HepG2 (cell line): Measurements from ENCODE around the gene KCNJ6. TPM values are rescaled to one million over a fixed set of nuclear protein-coding genes. Genes with fewer than 3 reads are reported as not detected.
"Not testable (repeated sequence)": the region's sequence is repeated elsewhere in the genome, so short reads cannot be mapped to it uniquely, and the experiment has no call there.

Source experiments
- ATAC-seq: fragments of 200-7000 bp; cut with Tn5 transposase; 3 replicates; pipeline ENCODE4 v1.9.1; 2020; ENCODE audit warnings: mild to moderate bottlenecking, moderate library complexity
- BruUV-seq: library from RNA; stranded (reverse); fragments of 400-500 nt; replicated peaks from 2 replicates; lab custom pipeline; 2021; lab: Mats Ljungman, UMichigan
- CTCF ChIA-PET: fragments of 300-600 bp; formaldehyde crosslinking; extraction: SDS; loops from one replicate; lab custom pipeline; 2021; ENCODE audit warnings: low total read pairs, inconsistent platforms, low intra/inter-chr PET ratio; lab: Yijun Ruan, JAX
- POLR2A ChIA-PET: fragments of 350-600 bp; sonication (Branson Sonifier 250); formaldehyde crosslinking; loops from one replicate; lab custom pipeline; 2020; ENCODE audit warnings: antibody characterized with exemption, inconsistent platforms; lab: Yijun Ruan, JAX
- DNase-seq: peaks from one replicate; pipeline ENCODE4 v3.0.0-alpha.2; 2015; ENCODE audit warnings: low spot score
- FAIRE-seq: peaks from 3 replicates; lab custom pipeline; 2011; peaks lifted over from hg19 to GRCh38; lab: Jason Lieb, UNC
- H2AFZ ChIP-seq: one replicate; pipeline ENCODE4 v1.6.1; 2011; ENCODE audit warnings: low read length, inconsistent platforms
- H3K27ac ChIP-seq: fragments of 300-600 bp; 3 replicates; pipeline ENCODE4 v1.8.0; 2011; ENCODE audit warnings: mixed run types, mild to moderate bottlenecking, mixed read lengths, low read length, inconsistent platforms; ENCODE audit not compliant: insufficient read depth; ENCODE audit errors: extremely low read length
- H3K27me3 ChIP-seq, 2 experiments: fragments of 200-600 bp in 1 of 2; 2 replicates in 1 of 2; 3 replicates in 1 of 2; pipeline versions ENCODE4 v1.6.0 to v1.8.0; 2011; ENCODE audit warnings: low read length in 2 of 2, mild to moderate bottlenecking in 2 of 2, moderate library complexity in 2 of 2, inconsistent platforms in 1 of 2; ENCODE audit not compliant: insufficient read depth in 2 of 2, control insufficient read depth in 1 of 2
- H3K36me3 ChIP-seq, 2 experiments: fragments of 200-600 bp in 1 of 2; replicated peaks in 1 of 2; 2 replicates in 1 of 2; 3 replicates in 1 of 2; pipeline versions ENCODE4 v1.5.1 to v1.8.0; 2011; ENCODE audit warnings: low read length in 2 of 2, inconsistent platforms in 1 of 2; ENCODE audit not compliant: insufficient read depth in 2 of 2, control insufficient read depth in 1 of 2
- H3K4me1 ChIP-seq: 2 replicates; pipeline ENCODE4 v1.5.1; 2012; ENCODE audit warnings: low read length, inconsistent platforms; ENCODE audit not compliant: insufficient read depth
- H3K4me2 ChIP-seq: 2 replicates; pipeline ENCODE4 v1.6.0; 2011; ENCODE audit warnings: low read depth, low read length, inconsistent platforms
- H3K4me3 ChIP-seq, 3 experiments: fragments of 200-600 bp in 1 of 3; sonication (generic), shearing (Covaris generic) in 1 of 3; replicated peaks in 1 of 3; 2 replicates each; pipeline ENCODE4 v1.5.1; 2011 to 2016; ENCODE audit warnings: low read length in 3 of 3, inconsistent platforms in 2 of 3, low read depth in 2 of 3, mild to moderate bottlenecking in 2 of 3, control low read depth in 1 of 3, mixed read lengths in 1 of 3; ENCODE audit not compliant: insufficient read depth in 1 of 3
- H3K79me2 ChIP-seq: one replicate; pipeline ENCODE4 v1.6.1; 2011; ENCODE audit warnings: low read length, inconsistent platforms; ENCODE audit not compliant: insufficient read depth
- H3K9ac ChIP-seq: 2 replicates; pipeline ENCODE4 v1.6.0; 2011; ENCODE audit warnings: mild to moderate bottlenecking, low read depth, low read length, inconsistent platforms; ENCODE audit not compliant: insufficient read depth
- H3K9me3 ChIP-seq: 2 replicates; pipeline ENCODE4 v1.5.1; 2012; ENCODE audit warnings: mild to moderate bottlenecking, low read length
- H4K20me1 ChIP-seq: 2 replicates; pipeline ENCODE4 v1.6.0; 2011; ENCODE audit warnings: inconsistent platforms, mild to moderate bottlenecking, low read length, moderate library complexity; ENCODE audit not compliant: insufficient read depth
- ATF7 ChIP-seq, 2 experiments: fragments of 450-650 bp in 1 of 2; sonication (generic) in 1 of 2; formaldehyde crosslinking in 1 of 2; IDR thresholded peaks; 2 replicates each; pipeline versions ENCODE4 v1.4.0 to v1.6.1; 2016 to 2020; ENCODE audit warnings: antibody characterized with exemption in 1 of 2, mild to moderate bottlenecking in 1 of 2, missing genetic modification reagents in 1 of 2
- MED1 ChIP-seq: sonication (generic); formaldehyde crosslinking; IDR thresholded peaks from 2 replicates; pipeline ENCODE4 v1.4.0; 2020; ENCODE audit warnings: missing genetic modification reagents
- ZNF496 ChIP-seq: sonication (generic); formaldehyde crosslinking; IDR thresholded peaks from 2 replicates; pipeline ENCODE4 v1.8.1; 2023; ENCODE audit warnings: mild to moderate bottlenecking, moderate library complexity, missing genetic modification reagents; ENCODE audit not compliant: insufficient replicate concordance
- WGBS: methylation state at CpG from one replicate; pipeline ENCODE4 v1.1.6; 2017; ENCODE audit warnings: low lambda C conversion rate; 5-methylcytosine and 5-hydroxymethylcytosine counted together
- in situ Hi-C: cut with HindIII; loops from 2 replicates; pipeline ENCODE4 v1.10.0; 2017; ENCODE audit warnings: low pct_unique_long_range_greater_than_20kb; ENCODE audit not compliant: extremely low pct_ligation_motif_present
- intact Hi-C: fragments of 100-400 bp; cut with micrococcal nuclease; formaldehyde crosslinking; loops from one replicate; pipeline ENCODE4 v1.10.0; 2022; ENCODE audit not compliant: unreplicated experiment
- polyA plus RNA-seq, 8 experiments: library from polyadenylated mRNA; depleted of rRNA in 3 of 8; stranded (reverse) in 7 of 8; unstranded in 1 of 8; fragments of >200 nt; fragmentation: Illumina TruSeq in 4 of 8; extraction: Trizol in 4 of 8; gene quantifications; 2 replicates each; pipeline versions ENCODE4 v1.2.1 to v1.2.3, GENCODE V29; 2011 to 2016; ENCODE audit warnings: low read depth in 4 of 8, missing spikeins in 1 of 8, mixed read lengths in 1 of 8; ENCODE audit not compliant: insufficient read depth in 1 of 8
- total RNA-seq, 5 experiments: library from RNA; depleted of rRNA; stranded (reverse); fragments of >200 nt; fragmentation: Illumina TruSeq; extraction: Trizol; gene quantifications; 2 replicates each; pipeline ENCODE4 v1.2.3, GENCODE V29; 2016; ENCODE audit warnings: low read depth in 1 of 5

The KCNJ6 gene
- total and polyA plus RNA-seq, 2 of the 13 experiments (the other 11 are each of a cell fraction or from before 2014, with no cell fraction given), result not detected

DNA sequence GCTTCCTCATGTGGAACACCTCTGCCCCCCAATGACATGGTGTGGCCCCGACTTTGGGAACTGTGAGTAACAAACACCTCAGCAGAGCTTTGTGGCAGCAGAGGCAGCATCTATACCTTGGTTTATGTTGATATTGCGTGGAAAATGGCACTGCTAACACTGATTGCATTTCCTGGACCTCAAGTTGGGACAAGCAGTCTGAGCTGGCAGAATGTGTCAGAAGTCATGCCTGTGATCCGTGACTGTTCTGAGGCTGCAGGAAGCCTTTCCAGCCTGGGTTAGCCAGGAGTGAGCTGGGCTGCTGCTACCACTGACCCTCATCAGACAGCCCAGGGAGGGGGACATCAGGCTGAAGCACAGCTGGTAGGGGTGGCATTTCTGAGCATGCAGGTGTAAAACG is 268.5 kb downstream of the KCNJ6 start:
- in situ Hi-C loops (no loop called here), intact Hi-C loops (no loop called here)
- no peak overlapping the region for H3K9ac ChIP-seq
- H2AFZ ChIP-seq, result no peak overlapping the region
- no peak overlapping the region for H3K4me2 ChIP-seq
- no peaks in the 10 kb centered on the region for H3K4me1 ChIP-seq
- no peak for ATAC-seq
- H4K20me1 ChIP-seq, result no peaks in the 10 kb centered on the region
- WGBS, result no CpG with 5 or more reads among the region's 4 CpGs
- no peaks in the 10 kb centered on the region for H3K79me2 ChIP-seq
- POLR2A ChIA-PET, result no interaction called here
- BruUV-seq, result no TSS peak
- CTCF ChIA-PET, result no interaction called here
- no peak for DNase-seq
- no peaks in the 10 kb centered on the region for H3K36me3 ChIP-seq
- H3K4me3 ChIP-seq, result no peak overlapping the region
- no peaks in the 10 kb centered on the region for H3K9me3 ChIP-seq
- TF ChIP-seq MED1 (no peak), ZNF496 (no peak)
- H3K27ac ChIP-seq, result no peak overlapping the region
- peaks cover 0 to 13% of the 10 kb centered on the region in 2 experiments; a peak in 2 of 5 replicates for H3K27me3 ChIP-seq
- FAIRE-seq, result no peak

DNA sequence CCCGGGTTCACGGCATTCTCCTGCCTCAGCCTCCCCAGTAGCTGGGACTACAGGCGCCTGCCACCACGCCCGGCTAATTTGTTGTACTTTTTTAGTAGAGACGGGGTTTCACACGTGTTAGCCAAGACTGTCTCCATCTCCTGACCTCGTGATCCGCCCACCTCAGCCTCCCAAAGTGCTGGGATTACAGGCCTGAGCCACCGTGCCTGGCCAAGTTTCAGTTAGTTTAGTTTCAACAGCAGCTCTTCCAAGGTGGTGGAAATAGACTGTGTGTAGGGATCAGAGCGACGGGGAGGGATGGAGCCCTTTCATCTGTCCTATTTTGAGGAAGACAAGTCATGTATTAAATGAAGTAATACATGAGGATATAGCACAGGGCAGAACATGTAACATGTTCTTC is 269.5 kb downstream of the KCNJ6 start:
- H3K36me3 ChIP-seq; H3K4me2 ChIP-seq; H4K20me1 ChIP-seq; BruUV-seq; in situ Hi-C loops; intact Hi-C loops; H3K9me3 ChIP-seq; CTCF ChIA-PET; H3K27ac ChIP-seq; H2AFZ ChIP-seq; H3K4me1 ChIP-seq; H3K4me3 ChIP-seq; POLR2A ChIA-PET; H3K9ac ChIP-seq; ATAC-seq; H3K79me2 ChIP-seq; DNase-seq; FAIRE-seq; TF ChIP-seq ATF7 (CRISPR knock-in tag; IDR thresholded peaks at IDR 0.05): not testable (repeated sequence)
- 0 out of 2 replicates have a peak, but pooled peaks have one; percentile 53 for TF ChIP-seq ATF7 (IDR thresholded peaks at IDR 0.05)
- WGBS, result 50% methylated on average over 12 of the region's 12 CpGs
- peaks cover 0 to 13% of the 10 kb centered on the region in 2 experiments; a peak in 2 of 5 replicates for H3K27me3 ChIP-seq
